ENCODE measurements around the gene MAP4K5.

MAP4K5 gene

GRCh38 chr14:50477760-50478159, 54.6 kb downstream of the MAP4K5 start:
- DNase-seq (ENCODE audit: low read depth in 1 of 2, low spot score in 1 of 2): no peak

- no peak for DNase-seq (ENCODE audit: low read depth in 1 of 2, low spot score in 1 of 2)
Observed at GRCh38 chr14:50476134-50476533, 56.2 kb downstream of the MAP4K5 start.

GRCh38 chr14:50475460-50475859, 56.9 kb downstream of the MAP4K5 start:
- DNase-seq (ENCODE audit: low read depth in 1 of 2, low spot score in 1 of 2): no peak

- DNase-seq (ENCODE audit: low read depth in 1 of 2, low spot score in 1 of 2): no peak
Observed at GRCh38 chr14:50471838-50472465, 60.4 kb downstream of the MAP4K5 start.

GRCh38 chr14:50469982-50470381, 62.4 kb downstream of the MAP4K5 start:
- DNase-seq (ENCODE audit: low read depth in 1 of 2, low spot score in 1 of 2): no peak

GRCh38 chr14:50462111-50462510, 70.3 kb downstream of the MAP4K5 start:
- no peak for DNase-seq (ENCODE audit: low read depth in 1 of 2, low spot score in 1 of 2)

- DNase-seq (ENCODE audit: low read depth in 1 of 2, low spot score in 1 of 2): no peak
Observed at GRCh38 chr14:50453869-50454268, 78.5 kb downstream of the MAP4K5 start.

- DNase-seq (ENCODE audit: low read depth in 1 of 2, low spot score in 1 of 2): no peak
Observed at GRCh38 chr14:50452979-50453705, 79.2 kb downstream of the MAP4K5 start.

GRCh38 chr14:50452296-50452695, 80.1 kb downstream of the MAP4K5 start:
- no peak for DNase-seq (ENCODE audit: low read depth in 1 of 2, low spot score in 1 of 2)

GRCh38 chr14:50451854-50452253, 80.5 kb downstream of the MAP4K5 start:
- no peak for DNase-seq (ENCODE audit: low read depth in 1 of 2, low spot score in 1 of 2)

- DNase-seq (ENCODE audit: low read depth in 1 of 2, low spot score in 1 of 2): no peak
Observed at GRCh38 chr14:50447461-50447860, 84.9 kb downstream of the MAP4K5 start.

- DNase-seq (ENCODE audit: low read depth in 1 of 2, low spot score in 1 of 2): no peak
Observed at GRCh38 chr14:50434528-50434927, 97.8 kb downstream of the MAP4K5 start.

- DNase-seq (ENCODE audit: low read depth in 1 of 2, low spot score in 1 of 2): no peak
Observed at GRCh38 chr14:50432131-50432530, 100.2 kb downstream of the MAP4K5 start.

GRCh38 chr14:50425816-50426215, 106.6 kb downstream of the MAP4K5 start:
- no peak for DNase-seq (ENCODE audit: low read depth in 1 of 2, low spot score in 1 of 2)

GRCh38 chr14:50425105-50425504, 107.3 kb downstream of the MAP4K5 start:
- DNase-seq (ENCODE audit: low read depth in 1 of 2, low spot score in 1 of 2): no peak

GRCh38 chr14:50423529-50423928, 108.8 kb downstream of the MAP4K5 start:
- no peak for DNase-seq (ENCODE audit: low read depth in 1 of 2, low spot score in 1 of 2)

- DNase-seq (ENCODE audit: low read depth in 1 of 2, low spot score in 1 of 2): no peak
Observed at GRCh38 chr14:50421499-50421898, 110.9 kb downstream of the MAP4K5 start.

GRCh38 chr14:50417853-50418252, 114.5 kb downstream of the MAP4K5 start:
- DNase-seq (ENCODE audit: low read depth in 1 of 2, low spot score in 1 of 2): no peak

GRCh38 chr14:50410921-50411320, 121.4 kb downstream of the MAP4K5 start:
- DNase-seq (ENCODE audit: low read depth in 1 of 2, low spot score in 1 of 2): no peak

- no peak for DNase-seq (ENCODE audit: low read depth in 1 of 2, low spot score in 1 of 2)
Observed at GRCh38 chr14:50410071-50410470, 122.3 kb downstream of the MAP4K5 start.

- no peak for DNase-seq (ENCODE audit: low read depth in 1 of 2, low spot score in 1 of 2)
Observed at GRCh38 chr14:50407111-50407812, 125.1 kb downstream of the MAP4K5 start.

- no peak for DNase-seq (ENCODE audit: low read depth in 1 of 2, low spot score in 1 of 2)
Observed at GRCh38 chr14:50403419-50403818, 128.9 kb downstream of the MAP4K5 start.

Data from stimulated activated CD4-positive, alpha-beta T cell treated with anti-CD3 and anti-CD28 coated beads, Interleukin-15, amount 100 ng/mL, for 1 hour (primary cell).